Brain microvascular endothelial cell (primary cell): ENCODE measurements around the gene NDUFAF5.

Experiments
- DNase-seq: peaks from one replicate; pipeline ENCODE4 v3.0.0-alpha.2; 2020
- H3K27ac ChIP-seq: fragments of 250-450 bp; sonication (Bioruptor Pico); 2 replicates; pipeline ENCODE4 v1.5.1; 2020; ENCODE audit warnings: mild to moderate bottlenecking, moderate library complexity
- H3K27me3 ChIP-seq: fragments of 250-450 bp; sonication (Bioruptor Pico); replicated peaks from 2 replicates; pipeline ENCODE4 v1.5.1; 2020; ENCODE audit warnings: mild to moderate bottlenecking
- H3K36me3 ChIP-seq: fragments of 250-450 bp; sonication (Bioruptor Pico); replicated peaks from 2 replicates; pipeline ENCODE4 v1.5.1; 2020; ENCODE audit warnings: mild to moderate bottlenecking
- H3K4me3 ChIP-seq: 2 replicates; pipeline ENCODE4 v1.5.1; 2011; ENCODE audit warnings: low read depth, mild to moderate bottlenecking, control low read depth, low read length, moderate library complexity
- in situ Hi-C: cut with HindIII; loops from 2 replicates; pipeline ENCODE4 v1.10.0; 2017; ENCODE audit warnings: low sequenced_read_pairs, low pct_ligation_motif_present
- TF ChIP-seq, protein P1 (sequence below): IDR thresholded peaks from 2 replicates; pipeline ENCODE4 v1.5.1; 2011; ENCODE audit warnings: low read depth, mild to moderate bottlenecking, moderate library complexity, low read length, control low read depth, inconsistent platforms; ENCODE audit errors: missing control alignments

Gene NDUFAF5

GRCh38 chr20:13819885-13820645, 35.2 kb downstream of the NDUFAF5 start:
- H3K4me3 ChIP-seq, result no peak overlapping the region
- DNase-seq, result no peak
- peaks cover 9% of the 10 kb centered on the region for H3K36me3 ChIP-seq
- no peak overlapping the region for H3K27ac ChIP-seq
- H3K27me3 ChIP-seq, result no peaks in the 10 kb centered on the region
- TF ChIP-seq, protein P1, sequence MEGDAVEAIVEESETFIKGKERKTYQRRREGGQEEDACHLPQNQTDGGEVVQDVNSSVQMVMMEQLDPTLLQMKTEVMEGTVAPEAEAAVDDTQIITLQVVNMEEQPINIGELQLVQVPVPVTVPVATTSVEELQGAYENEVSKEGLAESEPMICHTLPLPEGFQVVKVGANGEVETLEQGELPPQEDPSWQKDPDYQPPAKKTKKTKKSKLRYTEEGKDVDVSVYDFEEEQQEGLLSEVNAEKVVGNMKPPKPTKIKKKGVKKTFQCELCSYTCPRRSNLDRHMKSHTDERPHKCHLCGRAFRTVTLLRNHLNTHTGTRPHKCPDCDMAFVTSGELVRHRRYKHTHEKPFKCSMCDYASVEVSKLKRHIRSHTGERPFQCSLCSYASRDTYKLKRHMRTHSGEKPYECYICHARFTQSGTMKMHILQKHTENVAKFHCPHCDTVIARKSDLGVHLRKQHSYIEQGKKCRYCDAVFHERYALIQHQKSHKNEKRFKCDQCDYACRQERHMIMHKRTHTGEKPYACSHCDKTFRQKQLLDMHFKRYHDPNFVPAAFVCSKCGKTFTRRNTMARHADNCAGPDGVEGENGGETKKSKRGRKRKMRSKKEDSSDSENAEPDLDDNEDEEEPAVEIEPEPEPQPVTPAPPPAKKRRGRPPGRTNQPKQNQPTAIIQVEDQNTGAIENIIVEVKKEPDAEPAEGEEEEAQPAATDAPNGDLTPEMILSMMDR, result peak; percentile 51
- in situ Hi-C loops, result no loop called here

DNA sequence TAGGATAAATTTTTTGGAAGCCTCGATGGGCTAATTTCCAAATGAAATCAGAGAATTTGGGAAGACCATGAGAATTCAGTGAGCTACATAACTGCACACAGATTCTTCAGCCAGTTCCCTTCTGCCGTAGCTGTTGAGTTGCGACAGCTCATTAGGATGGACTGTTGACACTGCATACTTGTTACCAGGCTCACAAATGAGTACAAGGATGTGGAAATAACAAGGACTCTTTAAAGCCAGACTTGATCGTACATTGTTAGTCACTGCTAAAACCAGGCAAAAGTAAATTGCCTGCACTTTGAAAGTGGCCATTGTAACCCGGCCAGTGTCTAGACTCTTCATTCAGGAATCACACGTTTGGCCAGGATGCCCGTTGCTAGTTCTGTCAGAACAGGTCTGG, 37.0 kb downstream of the NDUFAF5 start:
- no peak overlapping the region for H3K4me3 ChIP-seq
- DNase-seq, result no peak
- H3K27me3 ChIP-seq, result no peaks in the 10 kb centered on the region
- no peak overlapping the region for H3K27ac ChIP-seq
- TF ChIP-seq, protein P1, result no peak
- H3K36me3 ChIP-seq, result peaks cover 4% of the 10 kb centered on the region
- in situ Hi-C loops, result no loop called here

- Histone ChIP-seq H3K36me3 (peaks cover 4% of the 10 kb centered on the region), H3K27me3 (no peaks in the 10 kb centered on the region), H3K27ac (no peak overlapping the region), H3K4me3 (no peak overlapping the region)
- DNase-seq, result no peak
- TF ChIP-seq, protein P1, result peak; percentile 26
- in situ Hi-C loops, result no loop called here
These were observed 37.6 kb downstream of the NDUFAF5 start for GRCh38 chr20:13822459-13822858.

GRCh38 chr20:13824459-13824858, 39.6 kb downstream of the NDUFAF5 start:
- Histone ChIP-seq H3K36me3 (no peaks in the 10 kb centered on the region), H3K27ac (no peak overlapping the region), H3K4me3 (no peak overlapping the region), H3K27me3 (no peaks in the 10 kb centered on the region)
- TF ChIP-seq, protein P1, result no peak
- in situ Hi-C loops, result no loop called here
- no peak for DNase-seq

DNA sequence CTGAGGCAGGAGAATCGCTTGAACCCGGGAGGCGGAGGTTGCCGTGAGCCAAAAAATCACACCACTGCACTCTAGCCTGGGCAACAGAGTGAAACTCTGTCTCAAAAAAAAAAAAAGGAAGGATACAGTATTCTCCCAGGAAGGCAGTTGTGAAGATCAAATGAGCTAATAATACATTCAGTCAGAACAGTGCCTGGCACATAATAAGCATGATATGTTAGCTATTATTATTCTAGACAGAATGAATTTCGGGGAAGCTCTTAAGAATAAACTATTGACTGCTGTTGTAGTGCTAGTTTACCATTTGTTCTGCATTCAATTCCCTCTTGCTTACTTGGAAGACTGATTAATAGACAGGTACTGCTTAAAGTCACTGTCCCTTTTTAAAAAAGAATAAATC, 40.6 kb downstream of the NDUFAF5 start:
- H3K27me3 ChIP-seq, result no peaks in the 10 kb centered on the region
- no peaks in the 10 kb centered on the region for H3K36me3 ChIP-seq
- H3K4me3 ChIP-seq, result no peak overlapping the region
- TF ChIP-seq, protein P1, result no peak
- H3K27ac ChIP-seq, result no peak overlapping the region
- no peak for DNase-seq
- in situ Hi-C loops, result no loop called here

GRCh38 chr20:13831476-13831875, 46.6 kb downstream of the NDUFAF5 start:
- H3K27me3 ChIP-seq, result no peaks in the 10 kb centered on the region
- in situ Hi-C loops, result no loop called here
- DNase-seq, result no peak
- H3K36me3 ChIP-seq, result no peaks in the 10 kb centered on the region
- TF ChIP-seq, protein P1, result no peak
- no peak overlapping the region for H3K27ac ChIP-seq
- H3K4me3 ChIP-seq, result no peak overlapping the region
